Left hindlimb (tissue), 1 donor: ENCODE data around the gene SPOCD1.

Source experiments
- DNase-seq: peaks from one replicate; pipeline ENCODE4 v3.0.0-alpha.2; 2018

Gene SPOCD1

GRCh38 chr1:31787261-31787660 is 28.6 kb downstream of the SPOCD1 start:
- no peak for DNase-seq

- no peak for DNase-seq
Measured at GRCh38 chr1:31786366-31787060, 29.3 kb downstream of the SPOCD1 start.

- no peak for DNase-seq
Measured at GRCh38 chr1:31785947-31786290, 29.9 kb downstream of the SPOCD1 start.

GRCh38 chr1:31785020-31785946 is 30.5 kb downstream of the SPOCD1 start:
- peak; percentile 35 for DNase-seq

- no peak for DNase-seq
Measured at GRCh38 chr1:31784356-31785019, 31.3 kb downstream of the SPOCD1 start.

- peak; percentile 28 for DNase-seq
Measured at GRCh38 chr1:31783846-31784245, 32.0 kb downstream of the SPOCD1 start.

- peak; percentile 47 for DNase-seq
Measured at GRCh38 chr1:31782421-31783410, 33.1 kb downstream of the SPOCD1 start.

GRCh38 chr1:31781756-31782371 is 34.0 kb downstream of the SPOCD1 start:
- DNase-seq = peak; percentile 76

GRCh38 chr1:31781138-31781755 is 34.6 kb downstream of the SPOCD1 start:
- DNase-seq = peak; percentile 73

GRCh38 chr1:31780632-31781031 is 35.2 kb downstream of the SPOCD1 start:
- no peak for DNase-seq

- DNase-seq = no peak
Measured at GRCh38 chr1:31779687-31780086, 36.1 kb downstream of the SPOCD1 start.

GRCh38 chr1:31778763-31779488 is 36.9 kb downstream of the SPOCD1 start:
- no peak for DNase-seq

- no peak for DNase-seq
Measured at GRCh38 chr1:31776516-31776915, 39.3 kb downstream of the SPOCD1 start.

- no peak for DNase-seq
Measured at GRCh38 chr1:31776032-31776431, 39.8 kb downstream of the SPOCD1 start.

- DNase-seq = peak; percentile 58
Measured at GRCh38 chr1:31775210-31775999, 40.4 kb downstream of the SPOCD1 start.

GRCh38 chr1:31774495-31774894 is 41.3 kb downstream of the SPOCD1 start:
- no peak for DNase-seq

- DNase-seq = no peak
Measured at GRCh38 chr1:31773861-31774260, 42.0 kb downstream of the SPOCD1 start.

- DNase-seq = no peak
Measured at GRCh38 chr1:31772669-31773248, 43.1 kb downstream of the SPOCD1 start.

- DNase-seq = no peak
Measured at GRCh38 chr1:31771891-31772668, 43.7 kb downstream of the SPOCD1 start.
